ENCODE data around the gene CD200R1L. TPM values are rescaled to one million over a fixed set of nuclear protein-coding genes. Genes with fewer than 3 reads are reported as not detected.

Gene CD200R1L
- polyA plus RNA-seq, 1 of the 3 experiments (the other 2 are of a cell fraction) = not detected

GRCh38 chr3:112793326-112794081, 53.2 kb downstream of the CD200R1L start:
- WGBS (ENCODE audit: low lambda C conversion rate) = 64% methylated on average over 3 of the region's 3 CpGs
- CTCF ChIA-PET = interaction anchor here (0.9 to 1.9 kb wide), 2 partner anchors 150 to 186 kb away, joined by 3 to 5 read pairs; no protein-coding TSS in a partner anchor
- no peaks in the 10 kb centered on the region for H3K36me3 ChIP-seq (replicated peaks in 1 of 2; ENCODE audit: control insufficient read depth in 1 of 2, insufficient read depth in 2 of 2, low read length in 1 of 2)
- H3K79me2 ChIP-seq (ENCODE audit: insufficient read depth) = no peaks in the 10 kb centered on the region
- peak overlapping the region; percentile 42; the same call in 1 of the 2 replicates for H2AFZ ChIP-seq (ENCODE audit: low read depth)
- no peaks in the 10 kb centered on the region for H3K9me3 ChIP-seq
- no peaks in the 10 kb centered on the region for H3F3A ChIP-seq (replicated peaks; ENCODE audit: insufficient read depth)
- no peak overlapping the region for H3K4me3 ChIP-seq (ENCODE audit: low read depth in 2 of 2, low read length in 1 of 2)
- H4K20me1 ChIP-seq (ENCODE audit: insufficient read depth) = no peaks in the 10 kb centered on the region
- peaks cover 12% of the 10 kb centered on the region in 2 experiments; a peak in 3 of 4 replicates for H3K4me1 ChIP-seq (ENCODE audit: control insufficient read depth in 1 of 2, insufficient read depth in 2 of 2, low read depth in 1 of 2, low read length in 1 of 2)
- H3K4me2 ChIP-seq = peak overlapping the region; percentile 42; the same call in 1 of the 2 replicates
- no peaks in the 10 kb centered on the region for H3K27me3 ChIP-seq (ENCODE audit: insufficient read depth)
- H3K27ac ChIP-seq (ENCODE audit: low read depth in 2 of 2, low read length in 1 of 2) = no peak overlapping the region
- no peaks in the 10 kb centered on the region for H3K9me2 ChIP-seq
- H3K9ac ChIP-seq = no peak overlapping the region
- POLR2A ChIA-PET = no interaction called here
- no peak for DNase-seq
- TF ChIP-seq ELF1 (IDR thresholded peaks at IDR 0.05) (no peak), EP300 (IDR thresholded peaks at IDR 0.05; ENCODE audit: borderline replicate concordance in 1 of 2, low read depth in 1 of 2, low read length in 1 of 2) (no peak), USF2 (IDR thresholded peaks at IDR 0.05; ENCODE audit: borderline replicate concordance, low read depth, low read length) (no peak), FOXJ3 (CRISPR knock-in tag; IDR thresholded peaks at IDR 0.05) (no peak), EZH2phosphoT487 (IDR thresholded peaks at IDR 0.05; ENCODE audit: borderline replicate concordance, low read depth) (no peak), CHD2 (IDR thresholded peaks at IDR 0.05; ENCODE audit: low read length, partially characterized antibody) (no peak), RAD21 (IDR thresholded peaks at IDR 0.05; ENCODE audit: low read length) (no peak), TAF1 (IDR thresholded peaks at IDR 0.05; ENCODE audit: borderline replicate concordance, low read depth, low read length) (no peak), RXRA (IDR thresholded peaks at IDR 0.05; ENCODE audit: borderline replicate concordance, low read depth) (no peak), TCF12 (IDR thresholded peaks at IDR 0.05) (no peak)
- TF ChIP-seq, protein P1, sequence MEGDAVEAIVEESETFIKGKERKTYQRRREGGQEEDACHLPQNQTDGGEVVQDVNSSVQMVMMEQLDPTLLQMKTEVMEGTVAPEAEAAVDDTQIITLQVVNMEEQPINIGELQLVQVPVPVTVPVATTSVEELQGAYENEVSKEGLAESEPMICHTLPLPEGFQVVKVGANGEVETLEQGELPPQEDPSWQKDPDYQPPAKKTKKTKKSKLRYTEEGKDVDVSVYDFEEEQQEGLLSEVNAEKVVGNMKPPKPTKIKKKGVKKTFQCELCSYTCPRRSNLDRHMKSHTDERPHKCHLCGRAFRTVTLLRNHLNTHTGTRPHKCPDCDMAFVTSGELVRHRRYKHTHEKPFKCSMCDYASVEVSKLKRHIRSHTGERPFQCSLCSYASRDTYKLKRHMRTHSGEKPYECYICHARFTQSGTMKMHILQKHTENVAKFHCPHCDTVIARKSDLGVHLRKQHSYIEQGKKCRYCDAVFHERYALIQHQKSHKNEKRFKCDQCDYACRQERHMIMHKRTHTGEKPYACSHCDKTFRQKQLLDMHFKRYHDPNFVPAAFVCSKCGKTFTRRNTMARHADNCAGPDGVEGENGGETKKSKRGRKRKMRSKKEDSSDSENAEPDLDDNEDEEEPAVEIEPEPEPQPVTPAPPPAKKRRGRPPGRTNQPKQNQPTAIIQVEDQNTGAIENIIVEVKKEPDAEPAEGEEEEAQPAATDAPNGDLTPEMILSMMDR (IDR thresholded peaks at IDR 0.05) = no peak

DNA sequence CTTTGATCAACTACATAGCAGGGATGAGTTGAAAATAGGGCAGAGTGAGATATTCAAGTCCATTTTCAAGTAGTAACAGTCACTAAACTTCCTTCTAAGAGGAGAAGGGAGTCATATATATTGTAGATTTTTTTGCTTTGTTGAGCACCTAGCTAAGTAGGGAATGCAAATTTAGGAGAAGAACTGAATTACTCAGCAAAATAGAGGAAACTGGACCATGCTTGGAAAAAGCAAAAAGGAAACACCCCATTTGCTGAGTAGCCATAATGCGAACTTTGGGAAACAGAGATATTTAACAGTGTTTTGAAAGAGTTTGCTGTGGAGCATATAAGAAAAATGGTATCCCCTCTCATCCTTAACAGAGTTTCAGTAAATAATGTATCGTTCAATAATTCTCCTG, 54.9 kb downstream of the CD200R1L start:
- H3K4me3 ChIP-seq (ENCODE audit: low read depth in 2 of 2, low read length in 1 of 2) = no peak overlapping the region
- H3K79me2 ChIP-seq (ENCODE audit: insufficient read depth) = no peaks in the 10 kb centered on the region
- no peak overlapping the region for H3K27ac ChIP-seq (ENCODE audit: low read depth in 2 of 2, low read length in 1 of 2)
- no peaks in the 10 kb centered on the region for H3K36me3 ChIP-seq (replicated peaks in 1 of 2; ENCODE audit: control insufficient read depth in 1 of 2, insufficient read depth in 2 of 2, low read length in 1 of 2)
- H3F3A ChIP-seq (replicated peaks; ENCODE audit: insufficient read depth) = no peaks in the 10 kb centered on the region
- H3K9me3 ChIP-seq = no peaks in the 10 kb centered on the region
- POLR2A ChIA-PET = no interaction called here
- no peaks in the 10 kb centered on the region for H3K27me3 ChIP-seq (ENCODE audit: insufficient read depth)
- H4K20me1 ChIP-seq (ENCODE audit: insufficient read depth) = no peaks in the 10 kb centered on the region
- peaks cover 12% of the 10 kb centered on the region in 2 experiments; a peak in 3 of 4 replicates for H3K4me1 ChIP-seq (ENCODE audit: control insufficient read depth in 1 of 2, insufficient read depth in 2 of 2, low read depth in 1 of 2, low read length in 1 of 2)
- DNase-seq = no peak
- H2AFZ ChIP-seq (ENCODE audit: low read depth) = no peak overlapping the region
- 97% methylated on average over 2 of the region's 2 CpGs for WGBS (ENCODE audit: low lambda C conversion rate)
- no peak overlapping the region for H3K9ac ChIP-seq
- no peak overlapping the region for H3K4me2 ChIP-seq
- TF ChIP-seq GABPA (IDR thresholded peaks at IDR 0.05; ENCODE audit: low read depth) (no peak), NFIC (IDR thresholded peaks at IDR 0.05; ENCODE audit: borderline replicate concordance) (no peak), EP300 (IDR thresholded peaks at IDR 0.05; ENCODE audit: borderline replicate concordance in 1 of 2, low read depth in 1 of 2, low read length in 1 of 2) (no peak), RCOR1 (IDR thresholded peaks at IDR 0.05; ENCODE audit: low read length) (no peak)
- TF ChIP-seq, protein P2, sequence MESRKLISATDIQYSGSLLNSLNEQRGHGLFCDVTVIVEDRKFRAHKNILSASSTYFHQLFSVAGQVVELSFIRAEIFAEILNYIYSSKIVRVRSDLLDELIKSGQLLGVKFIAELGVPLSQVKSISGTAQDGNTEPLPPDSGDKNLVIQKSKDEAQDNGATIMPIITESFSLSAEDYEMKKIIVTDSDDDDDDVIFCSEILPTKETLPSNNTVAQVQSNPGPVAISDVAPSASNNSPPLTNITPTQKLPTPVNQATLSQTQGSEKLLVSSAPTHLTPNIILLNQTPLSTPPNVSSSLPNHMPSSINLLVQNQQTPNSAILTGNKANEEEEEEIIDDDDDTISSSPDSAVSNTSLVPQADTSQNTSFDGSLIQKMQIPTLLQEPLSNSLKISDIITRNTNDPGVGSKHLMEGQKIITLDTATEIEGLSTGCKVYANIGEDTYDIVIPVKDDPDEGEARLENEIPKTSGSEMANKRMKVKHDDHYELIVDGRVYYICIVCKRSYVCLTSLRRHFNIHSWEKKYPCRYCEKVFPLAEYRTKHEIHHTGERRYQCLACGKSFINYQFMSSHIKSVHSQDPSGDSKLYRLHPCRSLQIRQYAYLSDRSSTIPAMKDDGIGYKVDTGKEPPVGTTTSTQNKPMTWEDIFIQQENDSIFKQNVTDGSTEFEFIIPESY (IDR thresholded peaks at IDR 0.05; ENCODE audit: borderline replicate concordance, low read depth) = no peak
- no peaks in the 10 kb centered on the region for H3K9me2 ChIP-seq
- CTCF ChIA-PET = no interaction called here
